Fibroblast of skin of right biceps (primary cell): ENCODE results near the gene STARD5.

ENCODE experiments used
- DNase-seq: peaks from one replicate; pipeline ENCODE4 v3.0.0-alpha.2; 2013

The STARD5 gene

DNA sequence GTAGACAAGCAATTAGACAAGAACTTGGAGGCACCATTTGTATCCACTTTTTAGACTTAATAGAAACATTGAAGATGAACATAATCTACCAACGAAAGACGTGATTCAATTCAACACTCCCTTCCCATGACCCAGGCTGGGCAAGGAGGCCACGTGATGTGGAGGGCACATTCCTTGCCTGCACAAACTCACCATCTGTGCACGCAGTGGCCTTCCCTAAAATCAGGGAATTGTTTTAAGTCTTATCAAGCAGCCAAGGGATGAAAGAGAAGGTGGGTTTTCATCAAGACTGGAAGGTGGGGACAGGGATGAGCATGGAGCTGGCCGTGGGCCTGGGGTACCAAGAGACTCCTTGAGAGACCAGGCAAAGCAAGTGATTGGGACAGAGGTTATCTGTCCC lies 13.5 kb downstream of the STARD5 start:
- no peak for DNase-seq

DNA sequence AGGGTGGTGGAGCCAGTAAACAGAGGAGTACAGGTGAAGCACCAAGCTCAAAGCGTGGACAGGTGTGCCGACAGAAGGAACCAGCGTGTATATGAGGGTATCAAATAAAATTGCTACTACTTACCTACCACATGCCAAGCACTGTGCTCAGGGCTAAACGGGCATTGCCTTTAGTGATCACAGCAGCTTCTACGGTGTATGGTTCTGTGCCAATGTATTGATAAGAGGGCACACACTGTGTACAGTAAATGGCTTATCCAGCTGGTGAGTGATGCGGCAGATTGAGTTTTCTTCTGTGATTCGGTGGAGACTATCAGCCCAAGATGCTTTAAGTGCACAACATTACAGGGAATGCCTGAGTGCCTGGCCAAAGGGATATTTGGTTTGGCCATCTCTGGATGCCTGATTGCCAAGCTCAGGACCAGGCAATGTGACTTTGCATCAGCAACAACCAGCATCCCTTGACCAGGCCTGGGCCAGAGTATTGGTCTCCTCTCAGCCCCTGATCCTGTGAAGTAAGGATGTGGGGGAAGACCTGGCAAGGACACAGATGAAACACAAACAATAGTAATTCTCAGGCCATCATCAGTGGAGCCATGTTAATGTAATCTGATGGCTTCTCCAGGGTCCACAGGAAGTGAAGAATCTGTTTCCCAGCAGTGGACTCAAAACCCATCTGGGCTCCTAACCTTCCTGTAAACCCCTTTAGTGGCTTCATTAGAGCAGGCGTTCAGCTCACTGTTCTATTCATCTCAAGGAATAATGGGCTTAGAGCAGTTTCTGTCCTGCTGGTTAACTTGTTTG lies 14.1 kb downstream of the STARD5 start:
- no peak for DNase-seq

DNA sequence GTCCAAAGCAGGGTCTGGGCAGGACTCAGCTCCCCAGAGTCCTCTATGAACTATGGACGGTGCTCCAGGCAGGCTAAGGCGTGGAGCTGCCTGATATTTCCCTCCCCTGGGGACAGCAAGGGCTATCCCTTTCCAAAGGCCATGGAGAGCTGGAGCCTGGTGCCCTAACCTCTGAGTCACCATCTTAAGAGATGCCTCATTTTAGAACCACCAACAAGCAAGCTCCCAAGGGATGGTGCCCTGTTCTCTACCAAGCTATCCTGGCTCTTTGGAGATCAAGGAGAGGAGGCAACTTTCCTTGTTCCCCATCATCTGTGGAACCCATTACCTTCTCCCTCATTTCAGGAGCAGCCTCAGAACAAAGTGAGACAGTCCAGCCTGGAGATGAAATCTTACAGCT lies 15.7 kb downstream of the STARD5 start:
- no peak for DNase-seq

DNA sequence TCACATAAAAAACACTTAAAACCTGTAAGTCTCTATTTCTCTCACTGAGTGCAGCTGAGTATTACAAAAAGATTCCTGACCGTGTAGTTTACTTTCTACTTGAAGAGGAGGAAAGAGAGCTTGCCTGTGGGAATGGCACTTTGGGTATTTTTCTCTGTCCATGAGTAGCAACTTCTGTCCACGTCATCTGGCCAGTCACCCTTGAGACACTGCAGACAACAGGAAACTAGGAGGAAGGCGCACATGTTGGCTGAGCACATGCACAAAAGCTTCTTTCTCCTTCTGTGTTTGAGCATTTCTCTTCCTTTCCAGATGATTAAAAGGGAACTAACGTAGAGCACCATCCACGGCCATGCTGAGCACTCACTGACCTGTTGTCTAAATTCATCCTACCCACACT lies 19.7 kb downstream of the STARD5 start:
- peak; percentile 52 for DNase-seq

DNA sequence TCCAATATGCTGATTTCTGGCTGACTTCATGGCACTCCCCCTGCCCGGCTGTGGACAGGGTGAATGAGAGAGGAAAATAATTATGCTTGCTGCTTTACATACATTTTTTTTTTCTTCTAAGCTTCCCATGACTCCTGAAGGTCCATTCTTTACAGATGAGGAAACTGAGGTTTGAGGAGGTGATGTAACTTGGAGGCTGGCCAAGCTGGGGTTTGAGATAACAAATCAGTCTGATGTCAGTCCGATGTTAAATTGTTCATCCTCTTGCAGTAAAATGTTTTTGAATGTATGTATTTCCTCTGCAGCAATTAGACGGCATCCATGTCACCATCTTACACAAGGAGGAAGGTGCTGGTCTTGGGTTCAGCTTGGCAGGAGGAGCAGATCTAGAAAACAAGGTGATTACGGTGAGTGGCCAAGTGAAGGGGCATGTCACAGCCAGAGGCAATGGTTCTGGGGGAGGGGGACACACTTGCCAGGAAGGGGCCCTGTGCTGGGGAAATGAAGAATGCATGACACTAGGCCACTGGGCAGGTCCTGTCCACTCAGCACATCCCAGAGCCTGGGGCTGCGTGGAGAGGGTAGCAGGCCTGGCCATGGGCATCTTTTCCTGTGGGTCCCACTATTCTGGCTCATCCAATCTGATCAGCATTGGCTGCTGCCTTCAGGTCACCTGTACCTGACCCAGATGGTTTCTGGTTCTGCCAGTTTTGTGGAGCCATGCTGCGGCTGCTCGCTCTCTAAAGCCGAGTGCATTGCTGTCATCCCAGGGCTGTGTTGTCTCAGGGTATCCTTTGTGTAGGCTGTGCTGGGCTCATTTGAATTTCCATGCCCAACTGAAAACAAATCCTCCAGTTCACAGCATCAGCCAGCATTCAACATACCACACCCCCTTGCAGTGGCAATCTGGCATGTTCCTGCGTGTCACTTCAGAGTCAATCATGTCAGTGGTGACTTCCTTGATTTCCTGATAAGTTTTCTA lies 20.4 kb downstream of the STARD5 start:
- DNase-seq, result peak; percentile 17

DNA sequence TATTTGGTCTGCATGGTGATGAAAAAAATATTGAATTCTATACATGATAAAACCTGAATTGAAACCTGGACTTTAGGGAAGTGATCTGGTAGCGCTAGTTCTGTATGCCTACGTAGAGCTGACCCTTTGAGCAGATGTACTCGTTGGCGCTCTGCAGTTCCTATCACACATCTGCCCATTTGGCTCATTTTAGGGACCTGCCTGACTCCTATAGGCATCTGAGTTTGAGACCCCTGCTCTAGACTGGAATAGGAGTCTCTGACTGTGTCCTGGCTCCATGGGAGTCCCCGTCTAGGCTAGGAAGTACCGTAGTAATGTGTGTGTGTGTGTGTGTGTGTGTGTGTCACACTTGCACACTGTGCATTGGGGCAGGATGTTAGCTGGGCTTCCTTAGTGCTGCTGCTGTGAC lies 21.2 kb downstream of the STARD5 start:
- DNase-seq, result no peak

DNA sequence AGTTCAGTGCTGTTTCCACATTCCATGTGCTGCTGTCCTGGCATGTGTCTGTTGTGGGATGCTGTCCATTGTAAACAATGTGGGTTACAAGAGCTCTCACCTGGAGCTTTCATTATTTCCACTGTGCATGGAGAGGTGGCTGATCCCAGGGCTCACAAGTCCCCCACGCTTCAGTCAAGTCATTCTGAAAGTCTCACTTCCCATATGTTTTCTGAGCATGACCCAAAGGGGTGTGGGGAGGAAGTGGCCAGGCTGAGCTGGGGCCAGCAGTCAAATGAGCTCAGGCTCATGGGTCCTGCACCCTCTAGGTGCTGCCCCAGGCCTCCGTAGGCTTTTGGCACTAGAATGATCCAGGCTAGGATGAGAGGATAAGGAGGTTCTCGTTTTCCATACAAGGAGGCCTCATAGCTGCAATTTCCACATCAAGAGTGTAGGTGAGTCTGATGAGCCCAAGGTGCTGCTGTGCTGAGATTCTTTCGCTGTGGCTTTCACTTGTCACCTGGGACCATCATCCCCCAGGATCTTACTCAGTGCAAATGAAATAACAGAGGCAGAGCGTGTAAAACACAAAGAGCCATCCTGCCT lies 22.0 kb downstream of the STARD5 start:
- no peak for DNase-seq

DNA sequence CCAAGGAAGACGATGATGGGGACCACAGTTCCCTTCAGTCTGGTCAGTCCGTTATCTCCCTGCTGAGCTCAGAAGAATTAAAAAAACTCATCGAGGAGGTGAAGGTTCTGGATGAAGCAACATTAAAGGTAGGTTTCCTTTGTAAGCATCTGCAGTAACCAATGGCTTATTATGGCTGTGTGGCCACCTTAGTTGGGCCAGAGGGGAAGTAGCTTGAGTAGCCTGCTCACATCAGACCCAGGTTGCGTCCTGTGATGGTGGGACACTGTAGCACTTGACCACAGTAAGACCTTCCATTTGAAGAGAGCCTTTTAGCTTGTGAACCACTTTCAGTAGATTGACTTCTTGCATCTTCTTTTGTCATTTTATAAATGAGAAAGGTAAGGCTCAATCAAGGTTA lies 22.6 kb downstream of the STARD5 start:
- DNase-seq, result no peak

DNA sequence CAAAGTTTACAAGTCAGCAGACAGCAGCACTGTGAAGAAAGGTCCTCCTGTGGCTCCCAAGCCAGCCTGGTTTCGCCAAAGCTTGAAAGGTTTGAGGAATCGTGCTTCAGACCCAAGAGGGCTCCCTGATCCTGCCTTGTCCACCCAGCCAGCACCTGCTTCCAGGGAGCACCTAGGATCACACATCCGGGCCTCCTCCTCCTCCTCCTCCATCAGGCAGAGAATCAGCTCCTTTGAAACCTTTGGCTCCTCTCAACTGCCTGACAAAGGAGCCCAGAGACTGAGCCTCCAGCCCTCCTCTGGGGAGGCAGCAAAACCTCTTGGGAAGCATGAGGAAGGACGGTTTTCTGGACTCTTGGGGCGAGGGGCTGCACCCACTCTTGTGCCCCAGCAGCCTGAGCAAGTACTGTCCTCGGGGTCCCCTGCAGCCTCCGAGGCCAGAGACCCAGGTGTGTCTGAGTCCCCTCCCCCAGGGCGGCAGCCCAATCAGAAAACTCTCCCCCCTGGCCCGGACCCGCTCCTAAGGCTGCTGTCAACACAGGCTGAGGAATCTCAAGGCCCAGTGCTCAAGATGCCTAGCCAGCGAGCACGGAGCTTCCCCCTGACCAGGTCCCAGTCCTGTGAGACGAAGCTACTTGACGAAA lies 24.2 kb downstream of the STARD5 start:
- no peak for DNase-seq

DNA sequence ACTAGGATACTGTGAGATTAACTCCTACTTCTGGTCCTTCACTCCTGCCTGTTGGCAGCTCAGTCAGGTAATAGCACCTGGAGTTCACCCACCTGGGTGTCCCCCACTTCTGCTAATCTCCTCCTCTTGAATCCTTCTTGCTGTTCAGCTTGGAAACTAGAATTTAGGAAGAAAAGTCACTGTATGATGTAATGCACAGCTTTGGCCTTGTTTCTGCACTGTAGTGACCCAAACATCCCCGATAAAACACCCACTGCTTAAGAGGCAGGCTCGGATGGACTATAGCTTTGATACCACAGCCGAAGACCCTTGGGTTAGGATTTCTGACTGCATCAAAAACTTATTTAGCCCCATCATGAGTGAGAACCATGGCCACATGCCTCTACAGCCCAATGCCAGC lies 24.8 kb downstream of the STARD5 start:
- DNase-seq, result no peak

DNA sequence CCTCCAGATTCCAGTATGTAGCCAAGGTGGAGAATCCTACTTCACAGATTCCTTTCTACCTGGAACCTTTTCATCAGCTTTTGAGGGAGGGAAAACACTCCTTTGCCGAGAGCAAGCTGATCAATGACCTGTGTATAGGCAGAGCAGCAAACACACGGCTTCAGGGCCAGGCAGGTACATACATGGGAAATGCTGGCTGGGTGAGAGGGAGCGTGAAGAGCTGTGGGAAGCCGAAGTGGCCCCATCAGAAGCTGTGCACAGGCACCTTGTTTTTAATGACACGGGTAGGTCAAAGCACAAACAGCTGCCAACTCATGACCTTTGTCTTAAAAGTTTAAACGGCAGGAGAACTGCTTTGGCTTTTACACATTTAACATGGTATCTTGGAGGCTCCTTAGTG lies 25.3 kb downstream of the STARD5 start:
- DNase-seq, result no peak

DNA sequence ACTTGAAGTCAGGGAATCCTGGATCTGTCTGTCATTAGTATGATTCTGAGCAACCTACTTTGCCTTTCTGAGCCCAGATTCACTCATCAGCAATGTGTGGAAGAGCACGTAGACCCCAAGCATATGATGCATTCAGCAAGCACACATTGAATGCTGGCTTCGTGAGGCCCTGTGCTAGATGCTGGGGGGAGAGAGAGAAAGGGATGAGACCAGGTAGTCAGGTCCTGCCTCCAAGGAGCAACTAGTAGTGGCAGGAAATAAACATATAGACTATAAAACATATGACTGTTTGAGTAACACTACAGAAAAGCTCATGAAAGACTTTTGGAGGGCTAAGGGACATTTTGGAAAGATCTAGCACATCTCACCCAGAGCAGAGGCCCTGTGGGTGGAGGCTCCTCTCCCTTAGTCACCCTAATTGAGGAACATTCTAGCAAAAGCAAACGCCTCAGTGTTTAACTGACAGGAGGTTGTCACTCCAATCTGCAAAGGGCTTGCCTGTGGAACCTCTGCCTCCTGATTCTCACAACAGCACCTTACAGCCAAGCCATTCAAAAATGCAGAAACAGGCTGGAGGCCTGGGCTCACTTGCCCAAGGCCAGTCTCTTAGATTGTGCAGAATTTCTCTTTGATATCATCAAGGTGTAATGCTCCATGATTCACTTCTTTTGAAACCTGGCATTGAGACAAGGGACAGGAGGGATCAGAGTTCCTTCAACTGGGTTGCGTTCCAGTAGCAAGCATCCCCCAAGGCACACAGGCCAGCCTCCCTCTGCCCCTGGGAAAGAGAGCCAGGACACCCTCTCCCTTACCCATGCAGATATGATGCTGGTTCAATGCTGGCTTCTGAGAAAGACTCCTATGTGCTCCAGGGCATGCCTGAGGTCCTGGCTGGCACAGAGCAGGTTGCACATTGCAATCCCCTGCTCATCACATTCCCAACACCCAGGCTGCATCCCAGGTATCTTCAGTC lies 26.1 kb downstream of the STARD5 start:
- DNase-seq, result no peak

DNA sequence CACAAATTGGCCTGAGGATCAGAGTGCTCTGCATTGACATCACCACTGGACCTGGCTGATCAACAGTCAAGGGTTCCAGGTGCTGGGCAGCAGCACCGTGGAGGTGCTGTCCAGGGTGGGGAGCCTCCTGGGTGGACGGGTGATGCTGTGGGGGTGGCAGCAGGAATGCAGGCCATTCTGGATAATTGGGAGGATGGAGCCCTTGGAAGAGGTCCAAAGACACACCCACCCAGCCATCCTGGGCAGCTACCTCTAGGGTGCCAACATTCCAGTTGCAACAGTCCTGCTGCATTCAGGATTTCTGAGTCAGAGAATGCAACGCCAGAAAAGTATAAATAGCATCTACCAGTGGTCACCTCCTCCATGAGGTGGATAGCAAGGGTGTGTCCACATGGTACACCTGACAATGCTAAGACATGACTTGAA lies 26.8 kb downstream of the STARD5 start:
- peak; percentile 42 for DNase-seq

DNA sequence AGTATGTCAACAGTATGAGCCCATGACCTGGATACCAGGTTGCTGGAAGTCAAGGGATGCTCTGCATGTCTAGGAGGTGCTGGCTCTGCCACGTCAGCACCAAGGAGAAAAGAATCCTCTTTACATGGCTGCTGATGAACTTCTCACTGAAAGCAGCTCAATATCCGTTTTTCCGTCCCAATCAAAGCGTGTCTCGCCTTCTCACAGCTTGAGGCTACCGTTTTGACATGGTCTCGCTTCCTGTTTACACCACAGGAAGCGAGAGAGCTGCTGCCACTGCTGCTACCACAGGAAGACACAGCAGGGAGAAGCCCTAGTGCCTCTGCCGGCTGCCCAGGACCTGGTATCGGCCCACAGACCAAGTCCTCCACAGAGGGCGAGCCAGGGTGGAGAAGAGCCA lies 27.3 kb downstream of the STARD5 start:
- DNase-seq, result no peak

DNA sequence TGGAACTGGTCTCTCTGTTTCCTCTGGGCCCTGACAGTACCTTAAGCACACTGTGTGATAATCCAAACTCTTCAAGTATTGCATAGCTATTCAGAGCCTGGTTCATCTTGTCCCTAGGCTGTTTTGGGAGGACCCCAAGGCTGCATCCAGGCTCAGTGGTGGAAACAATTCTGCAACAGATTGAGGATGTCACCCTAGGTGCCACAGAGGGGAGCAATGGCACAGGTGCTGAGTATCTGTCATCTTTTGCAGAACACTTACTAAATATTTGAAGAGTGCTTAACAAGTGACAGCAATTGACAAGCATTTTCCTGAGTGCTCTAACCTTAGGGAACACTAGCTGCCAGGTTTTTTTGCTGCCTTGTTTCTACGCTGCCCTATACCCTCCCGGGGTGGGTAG lies 27.8 kb downstream of the STARD5 start:
- DNase-seq, result no peak

DNA sequence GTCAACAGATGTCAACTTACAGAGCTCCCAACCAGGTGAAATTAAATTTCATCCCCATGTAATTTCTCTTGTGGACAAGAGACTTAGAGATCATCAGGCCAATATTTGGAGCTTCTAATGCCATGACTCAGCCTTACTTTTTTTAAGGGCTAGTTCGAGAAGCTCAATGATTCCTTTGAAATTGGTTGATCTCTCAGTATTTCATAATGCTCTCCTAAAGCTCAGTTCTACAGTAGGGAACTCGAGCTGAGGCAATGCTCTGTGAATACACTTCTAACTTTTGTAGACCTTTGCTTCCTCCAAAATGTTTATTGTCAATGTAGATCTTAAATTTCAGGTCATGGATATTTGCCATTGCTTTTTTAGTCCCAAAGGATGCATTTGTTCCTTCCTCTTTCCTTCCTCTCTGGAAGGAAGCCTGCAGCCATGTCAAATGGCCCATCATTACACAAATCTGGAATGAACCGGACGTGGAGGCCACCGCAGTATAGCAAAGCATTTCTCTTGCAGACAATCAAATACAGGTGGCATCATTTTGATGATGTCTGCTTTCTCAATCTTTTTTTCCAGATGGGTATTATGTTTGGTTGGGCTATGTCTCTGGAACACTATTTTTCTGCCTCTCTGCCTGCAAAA lies 28.3 kb downstream of the STARD5 start:
- DNase-seq, result no peak

DNA sequence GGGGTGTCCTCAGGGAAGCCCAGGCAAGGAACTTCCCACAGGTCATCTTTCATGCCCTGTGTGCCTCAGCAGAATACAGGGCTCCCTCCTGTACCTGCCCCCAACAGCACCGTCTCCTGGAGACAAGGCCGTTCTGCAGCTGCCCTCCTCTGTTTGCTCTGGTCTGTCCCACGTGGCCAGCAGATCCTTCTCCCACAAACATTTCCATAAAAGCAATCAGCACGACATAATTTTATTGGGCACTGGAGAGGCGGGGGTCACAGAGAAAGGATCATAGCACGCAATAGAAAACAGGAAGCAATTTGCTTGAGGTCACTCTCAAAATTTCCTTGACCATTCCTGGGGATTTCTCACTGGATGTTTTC lies 29.4 kb downstream of the STARD5 start:
- DNase-seq, result no peak

DNA sequence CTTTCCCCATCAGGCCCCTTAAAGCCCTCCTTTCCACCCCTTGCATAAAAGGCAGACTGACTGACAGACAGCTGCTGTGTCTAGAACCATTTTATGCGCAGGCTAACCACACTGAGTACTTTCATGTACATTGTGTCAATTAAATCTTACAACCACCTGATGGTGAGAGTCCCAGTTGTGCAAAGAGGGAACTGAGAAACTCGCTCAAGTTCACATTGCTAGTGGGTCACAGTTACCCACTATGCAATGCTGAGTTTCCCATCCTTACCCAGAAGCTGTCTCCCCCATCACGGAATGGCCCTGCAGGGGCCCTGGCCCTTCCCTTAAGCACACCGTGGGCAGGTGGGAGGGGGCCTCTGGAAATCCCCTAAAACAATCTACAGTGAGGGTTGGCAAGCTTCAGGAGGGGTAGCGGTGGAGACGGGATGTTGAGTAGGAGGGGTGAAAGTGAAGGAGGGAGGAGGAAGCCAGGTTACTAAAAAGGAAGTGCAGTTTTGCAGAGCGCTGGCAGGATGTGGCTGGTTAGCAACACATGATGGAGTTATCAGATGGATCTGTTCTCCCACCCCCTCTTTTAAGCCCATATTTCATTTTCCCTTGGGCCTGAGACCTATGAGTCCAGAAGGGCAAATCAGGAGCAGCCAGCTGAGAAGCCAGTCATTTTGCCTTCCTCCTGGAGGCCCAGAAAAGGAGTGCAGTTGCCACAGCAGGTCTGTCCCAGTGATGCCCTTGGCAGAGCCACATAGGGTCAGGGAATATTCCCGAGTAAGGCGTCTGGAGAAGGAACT lies 30.0 kb downstream of the STARD5 start:
- peak; percentile 14 for DNase-seq

DNA sequence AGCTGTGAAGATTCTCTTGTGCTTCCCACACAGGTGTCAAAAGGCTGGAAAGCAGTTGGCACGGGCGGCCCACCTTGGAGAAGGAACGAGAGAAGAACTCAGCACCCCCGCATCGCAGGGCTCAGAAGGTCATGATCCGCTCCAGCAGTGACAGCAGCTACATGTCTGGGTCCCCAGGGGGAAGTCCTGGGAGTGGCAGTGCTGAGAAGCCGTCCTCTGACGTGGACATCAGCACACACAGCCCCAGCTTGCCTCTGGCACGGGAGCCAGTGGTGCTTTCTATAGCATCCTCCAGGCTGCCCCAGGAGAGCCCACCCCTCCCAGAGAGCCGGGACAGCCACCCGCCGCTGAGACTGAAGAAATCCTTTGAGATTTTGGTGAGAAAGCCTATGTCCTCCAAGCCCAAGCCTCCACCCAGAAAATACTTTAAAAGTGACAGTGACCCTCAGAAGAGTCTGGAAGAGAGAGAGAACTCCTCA lies 31.4 kb downstream of the STARD5 start:
- DNase-seq, result no peak

DNA sequence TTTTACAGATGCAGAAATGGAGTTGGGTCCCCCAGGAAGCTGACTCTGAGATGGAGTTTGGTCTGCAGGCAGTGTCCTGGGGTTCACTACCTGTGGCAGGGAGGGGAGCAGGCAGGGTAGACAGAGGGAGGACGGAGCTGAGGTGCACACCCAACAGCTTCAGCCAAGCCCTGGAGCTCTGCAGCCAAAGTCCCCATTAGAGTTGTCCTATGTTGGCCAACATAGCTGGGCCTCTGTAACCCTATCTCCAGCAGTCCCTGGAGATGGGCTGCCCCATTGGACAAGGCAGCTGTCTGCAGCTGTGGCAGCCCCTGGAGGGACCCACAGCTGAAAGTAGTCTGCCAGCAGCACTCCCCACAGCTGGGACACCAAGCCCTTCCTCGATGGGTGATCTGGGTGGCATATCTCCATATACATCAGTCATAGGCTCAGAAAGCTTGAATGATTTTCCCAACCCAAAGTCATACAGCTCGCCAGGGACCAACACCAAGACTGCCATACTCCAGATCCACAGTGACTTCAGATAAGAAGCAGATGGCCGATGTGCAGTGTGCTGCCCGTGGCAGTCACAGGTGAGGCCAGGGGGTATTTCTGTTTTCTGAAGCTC lies 31.9 kb downstream of the STARD5 start:
- no peak for DNase-seq
